HG03139 (cell line): Measurements from ENCODE around the gene ISX.

Experiments
- ATAC-seq: cut with Tn5 transposase; IDR thresholded peaks from one replicate; pipeline ENCODE4 v1.9.1; 2021; ENCODE audit not compliant: unreplicated experiment

The ISX gene

GRCh38 chr22:35051791-35052190 lies 14.2 kb upstream of the ISX start:
- no peak for ATAC-seq

GRCh38 chr22:35053060-35053835 lies 12.7 kb upstream of the ISX start:
- no peak for ATAC-seq

DNA sequence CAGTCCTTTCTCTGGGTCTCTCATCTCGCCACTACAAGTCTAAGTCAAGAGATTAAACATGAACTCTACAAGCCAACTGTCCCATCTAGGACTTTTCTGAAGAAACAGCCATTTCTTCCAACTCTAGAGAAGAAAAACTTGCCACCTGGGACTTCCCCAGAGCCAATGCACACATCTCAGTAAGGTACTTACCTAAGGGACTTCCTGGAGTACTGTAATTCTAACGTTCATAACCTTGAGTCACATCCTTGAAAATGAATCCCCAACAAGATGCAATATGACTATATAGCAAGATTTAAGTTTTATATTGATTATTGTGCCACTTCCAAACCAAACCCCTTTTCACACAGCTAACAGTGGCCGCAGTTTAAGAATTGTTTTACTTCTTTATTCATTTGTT lies 11.9 kb upstream of the ISX start:
- ATAC-seq, result no peak

DNA sequence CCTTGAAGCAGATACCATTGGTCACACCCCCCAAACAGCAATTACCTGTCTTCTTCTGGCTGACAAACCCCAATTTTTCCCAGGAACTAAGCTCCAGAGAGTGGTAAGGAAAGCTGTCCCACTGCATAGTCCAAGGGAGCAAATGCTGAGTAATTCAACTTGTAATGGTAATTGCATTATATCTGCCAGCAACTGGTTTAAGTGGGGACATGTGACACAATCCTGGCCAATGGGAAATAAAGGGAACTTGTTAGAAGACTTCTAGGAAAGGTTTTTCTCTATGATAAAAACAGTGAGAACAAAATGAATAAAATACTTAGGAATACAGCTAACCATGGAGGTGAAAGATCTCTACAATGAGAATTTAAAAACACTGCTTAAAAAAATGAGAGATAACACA lies 9.5 kb upstream of the ISX start:
- ATAC-seq, result no peak

GRCh38 chr22:35057155-35057554 lies 8.8 kb upstream of the ISX start:
- ATAC-seq, result no peak

GRCh38 chr22:35059632-35060031 lies 6.3 kb upstream of the ISX start:
- ATAC-seq, result no peak

- no peak for ATAC-seq
Measured at GRCh38 chr22:35064664-35065063, 1.3 kb upstream of the ISX start.

- no peak for ATAC-seq
Measured at GRCh38 chr22:35065183-35065582, 775 bp upstream of the ISX start.

DNA sequence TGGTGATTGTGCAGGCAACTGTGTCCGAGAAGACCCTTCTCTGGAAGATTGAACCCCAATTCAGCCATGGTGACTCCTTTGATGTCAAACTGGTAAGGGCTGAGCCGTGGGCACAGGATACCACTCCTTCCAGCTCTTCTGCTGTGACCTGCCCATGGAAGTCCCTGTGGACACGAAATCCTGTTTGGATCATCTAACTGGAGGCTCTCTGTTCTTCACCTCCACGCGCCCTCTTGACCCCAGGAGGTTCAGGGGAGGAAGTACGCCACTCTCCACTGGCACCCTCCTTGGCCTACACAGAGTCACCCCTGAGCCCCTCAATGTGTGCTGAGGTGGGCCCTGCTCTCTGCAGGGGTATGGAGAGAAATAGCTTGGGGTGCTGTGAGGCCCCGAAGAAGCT lies 810 bp downstream of the ISX start:
- ATAC-seq, result no peak

DNA sequence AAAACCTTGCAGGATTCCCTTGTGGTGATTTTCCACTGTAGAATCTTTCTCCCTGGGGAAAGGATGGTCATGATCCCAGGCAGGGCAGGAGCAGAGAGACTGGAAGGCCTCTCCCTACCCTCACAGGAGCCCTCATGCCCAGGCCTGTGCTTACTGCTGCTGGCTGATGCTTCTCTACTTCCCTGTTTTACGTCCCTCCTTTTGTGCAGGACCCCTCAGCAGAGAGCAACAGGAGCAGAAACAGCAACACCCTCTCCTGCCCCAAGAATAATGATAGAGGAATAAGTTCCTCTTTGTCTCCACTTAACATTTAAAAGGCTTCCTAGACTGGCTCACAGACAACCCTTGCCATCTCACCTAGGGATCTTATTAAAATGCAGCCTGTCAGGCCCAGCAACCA lies 3.6 kb downstream of the ISX start:
- ATAC-seq, result no peak

DNA sequence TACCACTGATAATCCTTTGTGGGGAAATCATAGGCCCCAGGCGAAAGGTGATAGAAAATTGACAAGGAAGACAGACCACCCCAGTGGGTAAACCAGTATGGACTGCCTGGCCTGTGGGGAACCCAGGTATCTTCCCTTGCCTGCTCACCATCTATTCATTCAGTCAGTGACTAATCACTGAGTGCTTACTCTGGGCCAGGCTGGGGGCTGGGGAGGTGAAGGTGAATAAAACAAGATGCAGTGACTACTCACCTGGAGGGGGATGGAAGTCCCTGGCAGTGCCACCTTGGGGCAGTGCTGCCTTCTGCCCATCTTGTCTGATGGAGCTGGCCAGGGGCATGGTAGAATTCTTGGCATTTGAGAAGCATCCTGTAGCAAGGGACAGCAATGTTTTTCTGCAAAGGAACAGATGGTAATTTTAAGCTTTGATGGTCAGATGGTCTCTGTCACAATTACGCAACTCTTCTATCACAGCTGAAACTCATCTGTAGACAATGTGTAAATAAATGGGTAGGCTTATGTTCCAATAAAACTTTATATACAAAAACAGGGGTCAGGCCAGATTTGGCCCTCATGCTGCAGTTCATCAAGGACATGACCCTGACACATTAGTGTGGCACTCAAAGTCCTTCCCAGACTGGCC lies 4.6 kb downstream of the ISX start:
- ATAC-seq, result no peak

DNA sequence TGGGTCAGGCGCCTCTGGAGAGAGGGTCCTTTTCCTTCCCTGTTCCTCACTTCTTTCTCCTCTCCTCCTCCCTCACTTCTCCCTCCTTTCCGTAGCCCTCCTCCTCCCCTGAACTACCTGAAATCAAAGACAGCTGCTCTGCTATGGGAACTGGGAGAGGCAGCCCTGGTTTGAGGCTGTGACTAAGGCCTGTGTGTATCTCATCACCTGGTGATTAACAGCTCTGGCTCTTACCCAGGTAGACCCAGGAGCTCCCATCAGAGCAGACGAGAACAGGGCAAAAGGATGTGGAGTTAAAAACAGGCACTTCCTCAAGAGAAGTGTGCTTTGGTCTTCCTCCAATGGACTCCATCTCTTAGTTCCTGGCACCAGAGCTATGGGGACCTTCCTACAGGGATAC lies 5.8 kb downstream of the ISX start:
- no peak for ATAC-seq

DNA sequence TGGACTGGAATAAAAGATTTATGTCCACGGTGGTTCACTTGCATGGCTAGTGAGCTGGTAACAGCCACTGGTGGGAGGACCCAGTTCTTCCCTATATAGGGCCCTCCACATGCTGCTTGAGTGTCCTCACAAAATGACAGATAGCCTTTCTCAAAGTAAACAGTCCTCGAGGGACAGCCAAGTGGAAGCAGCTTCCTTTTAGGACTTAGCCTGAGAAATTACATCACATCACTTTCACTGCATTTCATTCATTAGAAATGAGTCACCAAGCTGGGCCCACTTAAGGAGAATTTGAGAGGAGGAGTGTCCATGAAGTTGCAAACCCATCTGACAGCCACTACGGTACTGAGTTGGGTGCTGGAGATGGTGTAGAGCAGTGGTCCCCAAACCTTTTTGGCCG lies 7.0 kb downstream of the ISX start:
- ATAC-seq, result no peak

DNA sequence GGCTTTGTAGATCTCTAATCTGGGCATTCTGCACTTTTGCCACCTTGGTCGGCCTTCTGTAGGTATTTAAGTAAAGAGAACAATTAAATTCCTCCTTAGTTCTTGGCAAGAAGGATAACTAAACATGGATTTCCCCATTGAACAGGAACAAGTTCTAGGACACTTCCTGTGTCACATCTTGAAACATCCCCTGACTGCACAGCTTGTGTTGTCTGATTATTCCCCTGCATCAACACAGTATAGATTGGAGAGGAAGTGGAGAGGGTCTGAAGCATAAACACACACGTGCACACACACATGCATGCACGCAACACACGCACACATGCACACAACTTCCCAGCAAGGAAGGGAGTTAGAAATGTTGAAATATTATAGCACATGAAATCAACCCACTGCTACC lies 8.6 kb downstream of the ISX start:
- no peak for ATAC-seq

- ATAC-seq, result no peak
Measured at GRCh38 chr22:35076630-35077029, 10.7 kb downstream of the ISX start.

GRCh38 chr22:35085621-35086020 lies 19.7 kb downstream of the ISX start:
- no peak for ATAC-seq

DNA sequence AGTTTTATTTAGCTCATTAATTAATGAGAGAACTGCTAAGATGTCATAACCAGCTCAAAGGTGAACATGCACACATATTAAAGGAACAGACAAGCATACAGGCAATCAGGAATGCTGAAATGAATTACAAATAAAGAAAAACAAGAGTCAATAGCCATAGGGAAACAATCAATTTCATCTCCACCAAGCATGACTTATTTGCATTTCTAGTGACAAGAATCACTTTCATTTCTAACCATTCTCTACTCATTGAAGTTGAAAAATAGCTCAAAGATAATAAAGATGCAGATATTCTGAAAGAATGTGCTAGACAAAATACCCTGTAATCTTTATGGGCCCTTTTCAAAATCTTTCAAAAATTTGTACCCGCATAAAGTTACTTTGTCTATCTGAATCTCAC lies 23.2 kb downstream of the ISX start:
- ATAC-seq, result no peak

DNA sequence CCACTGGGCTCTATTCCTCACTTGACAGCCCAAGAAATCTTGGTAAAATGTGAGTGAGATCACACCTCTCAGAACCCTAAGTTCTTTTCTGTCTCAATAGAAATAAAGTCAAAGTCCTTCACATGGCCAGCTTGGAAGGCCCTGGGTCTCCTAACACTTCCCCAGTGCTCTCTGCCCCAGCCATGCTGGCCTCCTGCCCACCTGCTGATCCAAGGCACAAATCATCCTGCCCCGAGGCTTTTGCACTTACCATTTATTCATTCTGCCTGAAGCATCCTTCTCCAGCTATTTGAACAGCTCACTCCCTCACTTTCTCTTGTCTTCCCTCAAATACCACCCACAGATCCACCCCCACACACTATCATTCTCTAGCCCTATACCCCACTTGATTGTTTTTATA lies 26.4 kb downstream of the ISX start:
- ATAC-seq, result no peak

DNA sequence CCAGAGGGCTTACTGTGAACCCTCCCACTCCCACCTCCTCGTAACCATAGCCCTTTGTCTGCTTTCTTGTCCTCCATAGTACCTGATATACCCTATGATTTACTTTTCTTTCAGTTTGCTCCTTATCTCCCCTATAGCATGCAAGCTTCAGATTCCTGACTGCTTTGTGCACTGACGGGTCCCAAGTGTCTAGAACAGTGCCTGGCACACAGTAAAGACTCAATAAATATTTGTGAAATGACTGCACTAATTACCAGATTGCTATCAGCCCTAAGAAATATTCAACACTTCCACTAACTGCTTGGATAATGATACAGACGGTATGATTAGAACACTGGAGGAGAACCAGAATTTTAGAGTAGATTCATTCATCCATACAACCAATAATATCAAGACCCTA lies 33.0 kb downstream of the ISX start:
- ATAC-seq, result no peak

GRCh38 chr22:35099883-35100282 lies 33.9 kb downstream of the ISX start:
- no peak for ATAC-seq

GRCh38 chr22:35102663-35103062 lies 36.7 kb downstream of the ISX start:
- no peak for ATAC-seq

DNA sequence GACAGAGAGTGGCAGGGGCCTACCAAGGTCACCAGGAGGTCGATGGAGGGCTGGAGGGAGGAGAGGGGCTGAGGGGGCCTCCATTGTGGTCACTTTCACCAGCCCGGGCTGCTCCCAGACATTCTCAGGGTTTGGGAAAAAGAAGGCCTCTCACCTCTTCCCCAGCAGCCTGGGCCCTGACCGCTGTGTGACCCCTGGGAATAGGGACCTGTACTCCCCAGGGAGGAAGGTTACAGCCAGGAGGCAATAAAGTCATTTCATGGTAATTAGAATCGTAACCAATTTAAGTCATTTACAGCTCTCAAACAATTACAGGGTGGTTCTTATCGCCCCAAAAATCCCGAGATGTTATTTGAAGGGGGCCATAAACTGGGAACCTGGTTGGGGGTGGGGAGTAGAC lies 37.8 kb downstream of the ISX start:
- no peak for ATAC-seq

GRCh38 chr22:35104491-35104890 lies 38.5 kb downstream of the ISX start:
- ATAC-seq, result no peak
